Heart left ventricle (tissue), 16 donors: ENCODE results near the gene NPNT. TPM values are rescaled to one million over a fixed set of nuclear protein-coding genes. Genes with fewer than 3 reads are reported as not detected.

Experiments used
- ATAC-seq, 4 donors: fragments of 200-7000 bp; cut with Tn5 transposase; one replicate each; pipeline ENCODE4 v1.9.1; 2020 to 2022; ENCODE audit warnings: moderate library complexity in 4 of 4, mild to moderate bottlenecking in 3 of 4, moderate number of reproducible peaks in 1 of 4
- DNase-seq, 5 donors: peaks; one replicate each; pipeline ENCODE4 v3.0.0-alpha.2; 2020
- H3K27ac ChIP-seq, 12 donors: fragments of 200-600 bp; sonication (generic) in 4 of 12; one replicate each; pipeline versions ENCODE4 v1.5.0 to v1.8.0; 2016 to 2022; ENCODE audit warnings: mild to moderate bottlenecking in 2 of 12
- H3K27me3 ChIP-seq, 9 donors: fragments of 200-600 bp; sonication (generic) in 2 of 9; one replicate each; pipeline versions ENCODE4 v1.5.1 to v1.8.0; 2016 to 2022; ENCODE audit warnings: mild to moderate bottlenecking in 3 of 9
- H3K36me3 ChIP-seq, 9 donors: fragments of 200-600 bp; sonication (generic) in 2 of 9; one replicate each; pipeline versions ENCODE4 v1.5.0 to v1.8.0; 2018 to 2022; ENCODE audit warnings: mild to moderate bottlenecking in 2 of 9
- H3K4me1 ChIP-seq, 12 donors: fragments of 200-600 bp; sonication (generic) in 4 of 12; one replicate each; pipeline versions ENCODE4 v1.5.0 to v1.8.0; 2016 to 2022; ENCODE audit warnings: mild to moderate bottlenecking in 3 of 12
- H3K4me3 ChIP-seq, 12 donors: fragments of 200-600 bp; sonication (generic) in 4 of 12; one replicate each; pipeline versions ENCODE4 v1.5.0 to v1.8.0; 2017 to 2022; ENCODE audit warnings: mild to moderate bottlenecking in 9 of 12, moderate library complexity in 4 of 12
- H3K9me3 ChIP-seq, 12 donors: fragments of 200-600 bp; sonication (generic) in 4 of 12; one replicate each; pipeline versions ENCODE4 v1.5.0 to v1.8.0; 2016 to 2022; ENCODE audit warnings: mild to moderate bottlenecking in 1 of 12
- CTCF ChIP-seq, 12 donors: fragments of 200-600 bp; sonication (generic) in 4 of 12; IDR thresholded peaks; one replicate each; pipeline versions ENCODE4 v1.5.0 to v1.8.0; 2018 to 2022; ENCODE audit warnings: antibody characterized with exemption in 12 of 12, mild to moderate bottlenecking in 5 of 12
- POLR2A ChIP-seq, 2 donors: fragments of 450-650 bp; IDR thresholded peaks; one replicate each; pipeline ENCODE4 v1.6.1; 2017; ENCODE audit warnings: antibody characterized with exemption in 2 of 2, mild to moderate bottlenecking in 2 of 2, moderate library complexity in 2 of 2
- WGBS, 4 donors: extraction: QIAGEN DNeasy Blood & Tissue Kit in 2 of 4; methylation state at CpG; one replicate each; pipeline versions ENCODE4 v1.1.5 to v1.1.7; 2013 to 2018; 5-methylcytosine and 5-hydroxymethylcytosine counted together
- intact Hi-C, 10 donors: fragments of 100-400 bp; cut with DNase I; formaldehyde crosslinking; loops; one replicate each; pipeline versions ENCODE4 v1.11.1 to v1.14.2; 2022
- polyA plus RNA-seq, 2 donors: library from polyadenylated mRNA; stranded (reverse); fragments of 200-250 nt; gene quantifications; one replicate each; pipeline ENCODE4 v1.2.3, GENCODE V29; 2013
- total RNA-seq, 9 donors: library from RNA; depleted of rRNA in 2 of 9; stranded (reverse); fragments of >200 nt in 2 of 9; fragmentation: NEBNext Ultra II Directional in 3 of 9; extraction: Animal tissue kit (Norgen Biotek cat#: 25700) in 3 of 9; gene quantifications; one replicate each; pipeline versions ENCODE4 v1.1.0 to v1.2.4, GENCODE V29; 2016 to 2023
- donor health status: ischemic (EF 13 %, LVEDD 7.1; RV severe dilation, severe dysfunction).
- donor health status: healthy with polysubstance abuse.
- donor health status: DM: no; HTN: yes; CAD: no.
- donor health status: DM: no; HTN: no; CAD: no.
- donor health status: ischemic (EF 25% LVEDD 6.9; RV normal size, moderate dysfunction).
- donor health status: ischemic (EF 25% LVEDD 5.7; RV mildly dilated, moderate dysfunction).
- donor health status: healthy.
- donor health status: DM: yes; HTN: yes; CAD: no.
- donor health status: ischemic (EF 35%, LVEDD 5.7; RV mildly dilated, moderate dysfunction).
- donor health status: nonischemic (EF 11% LVEDD 7.7; RV severe dilation, severe dysfunction).
- donor health status: DM: yes; HTN: yes; CAD: no.
- donor health status: PGD.
- donor health status: ischemic (EF 29% LVEDD 5.4; RV normal size, mild dysfunction).
- donor health status: nonischemic (EF 23%, LVEDD 6.1; RV moderate dilation, normal function).

The NPNT gene
- total and polyA plus RNA-seq, 11 donors = 1.7 to 32.7 (median 10.9) TPM

DNA sequence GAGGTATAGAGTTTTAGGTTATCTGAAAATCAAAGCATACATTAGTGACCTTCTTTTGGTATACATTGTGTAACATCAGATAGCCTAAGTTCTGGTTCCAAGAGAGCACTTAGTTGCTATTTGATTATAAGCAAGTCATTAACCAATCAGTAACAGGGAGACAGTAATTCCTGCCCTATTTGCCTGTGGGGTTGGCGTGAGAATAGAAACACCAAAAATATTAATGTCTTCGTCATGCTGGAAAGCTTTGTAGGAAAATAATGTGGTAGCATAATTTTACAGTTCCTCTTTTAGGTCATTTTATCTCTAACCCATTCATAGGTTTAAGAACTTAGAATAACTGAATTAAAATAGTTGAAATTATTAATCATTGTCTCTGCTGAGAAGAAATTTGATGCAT is 37.8 kb downstream of the NPNT start:
- no peaks in the 10 kb centered on the region for H3K27me3 ChIP-seq
- 90 to 94% (median 90%) methylated on average over 2 of the region's 2 CpGs for WGBS, 4 donors
- ATAC-seq (no peak), DNase-seq (no peak)
- intact Hi-C loops = no loop called here
- H3K27ac ChIP-seq = no peak overlapping the region
- TF ChIP-seq CTCF (IDR thresholded peaks at IDR 0.05) = no peak
- TF ChIP-seq POLR2A (IDR thresholded peaks at IDR 0.05) = no peak
- H3K4me3 ChIP-seq = no peak overlapping the region
- H3K9me3 ChIP-seq = no peaks in the 10 kb centered on the region
- H3K4me1 ChIP-seq = no peaks in the 10 kb centered on the region
- H3K36me3 ChIP-seq = no peaks in the 10 kb centered on the region

GRCh38 chr4:105934386-105934785 is 39.1 kb downstream of the NPNT start:
- DNase-seq = no peak
- WGBS, 4 donors = 76 to 82% (median 80%) methylated on average over 1 of the region's 1 CpG
- Histone ChIP-seq H3K4me1 (no peaks in the 10 kb centered on the region), H3K4me3 (no peak overlapping the region), H3K36me3 (no peaks in the 10 kb centered on the region), H3K27ac (no peak overlapping the region), H3K27me3 (no peaks in the 10 kb centered on the region), H3K9me3 (no peaks in the 10 kb centered on the region)
- intact Hi-C loops = no loop called here
- ATAC-seq = no peak
- TF ChIP-seq POLR2A (IDR thresholded peaks at IDR 0.05) (no peak), CTCF (IDR thresholded peaks at IDR 0.05) (no peak)

DNA sequence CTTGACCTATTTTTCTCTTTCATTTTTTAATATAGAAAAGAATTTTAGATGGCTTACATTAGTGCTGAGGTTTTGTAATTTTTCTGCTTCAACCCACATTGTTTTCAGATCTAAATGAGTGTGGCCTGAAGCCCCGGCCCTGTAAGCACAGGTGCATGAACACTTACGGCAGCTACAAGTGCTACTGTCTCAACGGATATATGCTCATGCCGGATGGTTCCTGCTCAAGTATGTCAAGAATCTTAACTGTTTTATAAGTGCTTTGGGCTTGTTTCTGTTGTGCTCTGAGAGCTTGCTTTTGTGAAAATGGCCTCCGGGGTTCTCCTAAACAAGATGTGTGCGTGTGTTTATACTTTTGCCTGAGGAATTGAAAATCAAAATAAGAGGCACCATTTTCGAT is 41.6 kb downstream of the NPNT start:
- TF ChIP-seq POLR2A (IDR thresholded peaks at IDR 0.05) = no peak
- no peaks in the 10 kb centered on the region for H3K9me3 ChIP-seq
- no peak for DNase-seq
- H3K4me1 ChIP-seq = no peaks in the 10 kb centered on the region
- H3K27me3 ChIP-seq = no peaks in the 10 kb centered on the region
- intact Hi-C loops = no loop called here
- H3K36me3 ChIP-seq = no peaks in the 10 kb centered on the region
- 61 to 71% (median 67%) methylated on average over 7 of the region's 7 CpGs for WGBS, 4 donors
- no peak overlapping the region for H3K4me3 ChIP-seq
- no peak overlapping the region for H3K27ac ChIP-seq
- no peak for ATAC-seq

DNA sequence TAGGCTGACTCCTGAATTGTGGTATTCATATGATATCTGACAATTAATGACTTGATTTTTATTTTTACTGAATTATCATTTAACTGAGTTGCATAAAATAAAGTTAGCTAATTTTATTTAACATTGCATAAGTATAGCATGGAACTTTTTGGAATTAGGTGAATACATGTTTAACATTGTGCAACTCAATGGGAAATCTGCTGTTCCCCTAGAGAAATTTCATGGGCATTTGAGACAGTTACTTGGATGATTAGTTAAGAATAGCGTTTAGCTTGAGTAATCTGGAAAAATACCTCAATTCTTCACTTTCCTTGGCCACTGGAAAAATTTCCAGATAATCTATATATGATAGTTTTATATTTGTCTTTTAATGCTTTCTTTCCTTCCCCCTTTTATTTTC is 42.5 kb downstream of the NPNT start:
- Histone ChIP-seq H3K9me3 (no peaks in the 10 kb centered on the region), H3K36me3 (no peaks in the 10 kb centered on the region), H3K4me1 (no peaks in the 10 kb centered on the region), H3K27ac (no peak overlapping the region), H3K27me3 (no peaks in the 10 kb centered on the region), H3K4me3 (no peak overlapping the region)
- DNase-seq (no peak), ATAC-seq (no peak)
- TF ChIP-seq CTCF (IDR thresholded peaks at IDR 0.05) (no peak), POLR2A (IDR thresholded peaks at IDR 0.05) (no peak)
- 80 to 89% (median 84%) methylated on average over 1 of the region's 1 CpG for WGBS, 4 donors
- intact Hi-C loops = no loop called here

DNA sequence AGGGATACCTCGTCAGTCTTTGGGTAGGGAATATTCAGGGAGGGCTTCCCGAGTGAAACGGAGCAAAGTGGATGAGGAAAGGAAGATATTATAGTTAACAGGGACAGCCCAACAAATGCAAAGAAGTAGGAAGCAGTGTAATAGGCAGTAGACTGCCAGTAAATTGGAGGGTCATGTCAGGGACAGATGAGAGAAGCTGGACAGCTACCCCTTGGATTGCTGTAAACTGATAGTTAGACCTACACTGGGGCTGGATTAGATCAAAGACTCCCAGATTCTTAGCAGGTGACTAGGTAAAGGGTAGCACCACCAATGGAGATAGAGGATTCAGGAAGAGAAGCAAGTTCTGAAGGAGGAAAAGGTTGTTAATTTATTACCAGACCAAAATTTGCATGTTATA is 48.0 kb downstream of the NPNT start:
- H3K27me3 ChIP-seq = no peaks in the 10 kb centered on the region
- H3K36me3 ChIP-seq = no peaks in the 10 kb centered on the region
- 81 to 86% (median 82%) methylated on average over 3 of the region's 3 CpGs for WGBS, 4 donors
- DNase-seq (no peak), ATAC-seq (no peak)
- H3K9me3 ChIP-seq = peaks cover 0 to 19% (median 4%) of the 10 kb centered on the region in 12 donors
- no peak overlapping the region for H3K27ac ChIP-seq
- intact Hi-C loops = no loop called here
- no peak overlapping the region for H3K4me3 ChIP-seq
- H3K4me1 ChIP-seq = peaks cover 0 to 6% (median 0%) of the 10 kb centered on the region in 12 donors
- no peak for TF ChIP-seq POLR2A (IDR thresholded peaks at IDR 0.05)
- no peak for TF ChIP-seq CTCF (IDR thresholded peaks at IDR 0.05)
